Activated CD8-positive, alpha-beta memory T cell treated with anti-CD3 and anti-CD28 coated beads, Interleukin-2, amount 50 U/mL, for 48 hours (primary cell): ENCODE measurements around the gene NEK1.

Source experiments
- DNase-seq: peaks from one replicate; pipeline ENCODE4 v3.0.0-alpha.2; 2020

Gene NEK1

GRCh38 chr4:169361756-169362155 is 250.6 kb downstream of the NEK1 start:
- DNase-seq, result no peak

- DNase-seq, result no peak
Measured at GRCh38 chr4:169359961-169360360, 252.4 kb downstream of the NEK1 start.

- no peak for DNase-seq
Measured at GRCh38 chr4:169352360-169352759, 260.0 kb downstream of the NEK1 start.

GRCh38 chr4:169351872-169352271 is 260.5 kb downstream of the NEK1 start:
- no peak for DNase-seq

GRCh38 chr4:169348541-169348940 is 263.8 kb downstream of the NEK1 start:
- no peak for DNase-seq

GRCh38 chr4:169346840-169347239 is 265.5 kb downstream of the NEK1 start:
- no peak for DNase-seq

GRCh38 chr4:169345316-169345721 is 267.1 kb downstream of the NEK1 start:
- no peak for DNase-seq
